ENCODE measurements around the gene IQGAP2.
"Not testable (repeated sequence)": the region's sequence is repeated elsewhere in the genome, so short reads cannot be mapped to it uniquely, and the experiment has no call there.

The IQGAP2 gene

DNA sequence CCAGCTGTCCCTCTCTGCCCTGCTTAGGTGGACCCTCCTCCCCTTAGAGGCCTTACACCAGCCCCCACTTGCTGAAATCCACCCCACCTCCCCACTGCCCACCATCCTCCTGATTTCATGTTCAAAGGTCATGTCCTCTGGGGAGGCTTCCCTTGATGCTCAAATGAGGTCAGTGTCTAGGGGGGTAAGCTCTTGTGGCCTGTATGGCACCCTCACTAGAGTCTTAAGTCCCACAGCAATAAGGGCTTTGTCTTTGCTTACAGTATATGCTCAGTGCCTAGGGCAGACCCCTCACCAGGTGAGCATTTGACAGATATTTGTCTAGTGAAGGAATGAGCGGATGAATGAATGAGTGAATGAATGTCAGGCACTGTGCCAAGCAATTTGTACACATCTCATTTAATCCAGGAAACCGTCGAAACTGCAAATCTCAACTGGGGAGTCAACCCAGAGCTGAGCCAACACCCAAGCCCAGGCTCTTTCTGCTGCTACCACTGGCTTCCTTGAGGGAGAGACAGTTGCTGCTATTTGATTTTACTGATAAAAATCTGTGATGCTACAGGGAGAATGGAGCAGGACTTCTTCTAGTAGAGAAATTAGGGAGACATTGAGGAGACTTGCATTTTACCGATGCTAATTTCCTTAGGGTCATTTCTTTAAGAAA lies 101.9 kb downstream of the IQGAP2 start:
- peaks cover 13% of the 10 kb centered on the region for H3K36me3 Mint-ChIP-seq
- H3K27ac Mint-ChIP-seq, result no peak overlapping the region
- H3K9me3 Mint-ChIP-seq, result no peaks in the 10 kb centered on the region
- H3K27me3 Mint-ChIP-seq, result no peaks in the 10 kb centered on the region
- H3K4me3 Mint-ChIP-seq, result no peak overlapping the region
- peaks cover 47% of the 10 kb centered on the region for H3K4me1 Mint-ChIP-seq

GRCh38 chr5:76513476-76513875 lies 110.4 kb downstream of the IQGAP2 start:
- Mint-ChIP-seq H3K36me3 (peaks cover 15% of the 10 kb centered on the region), H3K27ac (no peak overlapping the region), H3K4me1 (peaks cover 28% of the 10 kb centered on the region), H3K4me3 (no peak overlapping the region), H3K27me3 (no peaks in the 10 kb centered on the region), H3K9me3 (no peaks in the 10 kb centered on the region)

DNA sequence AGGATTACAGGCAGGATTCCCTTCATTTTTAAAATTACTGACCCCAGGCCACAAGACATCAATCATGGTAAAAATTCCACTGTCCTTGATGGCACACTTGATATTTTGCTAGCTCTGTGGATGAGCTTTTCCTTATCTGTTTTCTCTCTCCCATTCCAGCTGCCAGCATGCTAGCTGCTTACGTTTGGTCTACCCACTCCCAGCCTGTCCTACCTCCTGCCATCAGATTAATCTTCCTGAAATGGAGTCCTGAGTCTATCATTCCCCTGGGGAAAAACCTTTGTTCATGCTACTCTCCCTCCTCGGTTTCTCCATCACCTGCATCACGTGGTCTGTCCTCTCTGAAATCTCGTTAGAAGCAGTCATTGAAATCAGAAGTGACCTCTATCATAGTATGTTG lies 111.2 kb downstream of the IQGAP2 start:
- Mint-ChIP-seq H3K27me3 (no peaks in the 10 kb centered on the region), H3K4me1 (peaks cover 34% of the 10 kb centered on the region), H3K27ac (peak overlapping the region; percentile 48), H3K9me3 (no peaks in the 10 kb centered on the region), H3K36me3 (peaks cover 21% of the 10 kb centered on the region), H3K4me3 (no peak overlapping the region)

- H3K4me3 Mint-ChIP-seq, result no peak overlapping the region
- no peaks in the 10 kb centered on the region for H3K9me3 Mint-ChIP-seq
- H3K4me1 Mint-ChIP-seq, result peaks cover 38% of the 10 kb centered on the region
- H3K36me3 Mint-ChIP-seq, result peaks cover 22% of the 10 kb centered on the region
- H3K27ac Mint-ChIP-seq, result no peak overlapping the region
- H3K27me3 Mint-ChIP-seq, result no peaks in the 10 kb centered on the region
These were observed 111.6 kb downstream of the IQGAP2 start for GRCh38 chr5:76514713-76515112.

DNA sequence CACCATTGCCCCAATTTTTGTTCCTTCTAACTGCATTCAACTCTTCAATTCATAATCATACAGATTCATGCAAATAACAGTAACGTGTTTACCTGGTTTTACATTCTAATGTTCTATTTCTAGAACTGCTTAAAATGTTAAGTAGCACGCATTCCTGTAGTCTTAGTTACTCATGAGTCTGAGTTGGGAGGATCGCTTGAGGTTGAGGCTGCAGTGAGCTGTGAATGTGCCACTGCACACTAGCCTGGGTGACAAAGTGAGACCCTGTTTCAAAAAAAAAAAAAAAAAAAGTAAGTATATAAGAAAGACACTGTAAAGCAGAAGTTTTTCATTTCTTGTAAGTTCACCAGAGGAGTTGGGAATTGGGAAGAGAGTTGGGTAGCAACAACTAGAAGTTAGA lies 114.2 kb downstream of the IQGAP2 start:
- H3K4me1 Mint-ChIP-seq, result peaks cover 55% of the 10 kb centered on the region
- H3K4me3 Mint-ChIP-seq, result no peak overlapping the region
- no peaks in the 10 kb centered on the region for H3K9me3 Mint-ChIP-seq
- no peaks in the 10 kb centered on the region for H3K27me3 Mint-ChIP-seq
- H3K36me3 Mint-ChIP-seq, result peaks cover 25% of the 10 kb centered on the region
- no peak overlapping the region for H3K27ac Mint-ChIP-seq

- H3K9me3 Mint-ChIP-seq, H3K27me3 Mint-ChIP-seq, H3K4me3 Mint-ChIP-seq: not testable (repeated sequence)
- peak overlapping the region; percentile 46 for H3K27ac Mint-ChIP-seq
- peaks cover 64% of the 10 kb centered on the region for H3K4me1 Mint-ChIP-seq
- peaks cover 27% of the 10 kb centered on the region for H3K36me3 Mint-ChIP-seq
These were observed 115.2 kb downstream of the IQGAP2 start for GRCh38 chr5:76518246-76518645.

DNA sequence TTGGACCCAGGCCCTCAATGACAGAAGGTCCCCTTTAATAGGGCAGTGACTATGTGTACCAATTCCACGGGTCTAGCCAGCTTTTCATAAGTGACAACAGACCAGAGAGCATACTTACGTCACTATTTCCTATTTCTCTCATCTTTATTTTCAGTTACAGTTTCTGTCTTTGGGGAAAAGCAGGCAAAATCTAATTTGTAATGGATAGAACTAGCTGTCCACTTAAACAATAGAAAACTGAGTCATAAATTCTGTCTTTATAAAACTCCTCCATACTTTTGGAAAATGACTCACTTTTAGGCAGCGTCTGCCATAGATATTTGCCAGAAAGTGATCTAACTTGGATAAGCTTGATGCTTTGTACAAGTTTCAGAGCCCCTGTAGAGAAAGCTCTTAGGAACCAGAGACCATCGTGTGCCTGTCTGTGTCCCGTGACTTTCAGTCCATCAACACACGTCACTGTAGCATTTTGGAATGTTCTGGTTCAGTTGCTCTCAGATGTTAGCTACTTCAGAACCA lies 118.2 kb downstream of the IQGAP2 start:
- Mint-ChIP-seq H3K36me3 (peaks cover 19% of the 10 kb centered on the region), H3K27ac (peak overlapping the region; percentile 98), H3K4me1 (peaks cover 78% of the 10 kb centered on the region), H3K4me3 (peak overlapping the region; percentile 62), H3K27me3 (no peaks in the 10 kb centered on the region), H3K9me3 (no peaks in the 10 kb centered on the region)

DNA sequence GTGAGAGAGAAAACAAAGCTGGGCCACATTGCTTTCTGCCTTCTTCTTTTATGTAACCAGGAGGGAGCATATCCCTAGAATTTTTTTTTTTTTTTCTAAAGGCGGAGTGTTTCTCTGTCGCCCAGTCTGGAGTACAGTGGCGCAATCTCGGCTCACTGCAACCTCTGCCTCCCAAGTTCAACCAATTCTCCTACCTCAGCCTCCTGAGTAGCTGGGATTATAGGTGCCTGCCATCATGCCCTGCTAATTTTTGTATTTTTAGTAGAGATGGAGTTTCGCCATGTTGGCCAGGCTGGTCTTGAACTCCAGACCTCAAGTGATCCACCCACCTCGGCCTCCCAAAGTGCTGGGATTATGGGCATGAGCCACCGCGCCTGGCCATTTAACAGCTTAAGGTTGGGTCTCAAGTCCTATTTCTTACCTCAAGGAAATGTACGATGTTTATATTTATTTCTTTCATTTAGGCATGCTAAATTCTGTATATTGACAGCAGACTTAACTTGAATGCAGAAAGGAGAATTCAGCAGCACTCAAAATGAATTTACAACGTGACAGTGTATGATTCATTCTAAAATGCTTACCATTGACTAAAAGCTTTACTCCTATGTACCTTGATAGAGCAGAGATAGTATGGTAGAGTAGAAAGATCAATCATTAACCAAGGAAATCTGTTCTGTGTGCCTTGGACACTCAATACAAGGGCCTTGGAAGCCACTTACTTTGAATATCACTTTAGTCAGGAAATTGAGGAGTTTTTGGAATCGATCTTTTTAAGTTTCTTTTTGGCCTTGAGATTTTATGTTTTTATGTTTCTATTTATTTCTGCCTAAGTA lies 119.2 kb downstream of the IQGAP2 start:
- Mint-ChIP-seq H3K4me1 (peaks cover 84% of the 10 kb centered on the region), H3K27me3 (no peaks in the 10 kb centered on the region), H3K27ac (peak overlapping the region; percentile 98), H3K36me3 (peaks cover 16% of the 10 kb centered on the region), H3K4me3 (peak overlapping the region; percentile 15), H3K9me3 (no peaks in the 10 kb centered on the region)

DNA sequence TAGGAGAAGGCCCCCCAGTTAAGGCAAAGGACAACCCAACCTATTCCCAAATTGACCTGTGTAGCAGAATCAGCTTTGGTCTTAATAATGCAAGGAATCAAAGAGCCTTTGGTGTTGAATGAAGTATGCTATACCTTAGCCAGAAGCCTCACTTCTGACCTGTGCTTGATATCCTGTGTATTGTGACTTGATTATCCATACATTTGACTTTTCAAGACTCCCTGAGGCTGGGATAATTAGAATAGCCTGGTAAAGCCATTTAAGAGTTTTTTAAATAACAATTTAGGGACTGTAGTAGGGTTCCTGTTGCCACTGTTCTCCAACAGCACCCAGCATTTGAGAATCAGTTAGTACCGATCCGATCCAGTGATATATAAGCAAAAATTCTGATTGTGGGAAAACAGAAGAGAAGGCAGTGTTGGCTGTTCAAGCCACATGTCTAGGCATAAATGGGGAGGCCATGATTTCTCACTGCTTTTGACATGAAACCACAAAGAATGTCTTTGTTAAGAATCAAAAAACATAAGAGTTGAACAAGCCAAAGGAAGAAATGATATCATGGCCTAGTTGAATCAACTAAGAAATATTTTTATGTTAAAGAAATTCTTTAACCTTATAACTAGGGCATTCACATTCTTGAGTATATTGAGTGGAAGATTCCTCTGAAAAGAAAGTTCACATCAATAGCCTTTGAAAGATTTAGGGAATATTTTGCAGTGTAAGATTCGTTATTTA lies 121.2 kb downstream of the IQGAP2 start:
- Mint-ChIP-seq H3K4me1 (peaks cover 85% of the 10 kb centered on the region), H3K9me3 (peaks cover 5% of the 10 kb centered on the region), H3K27ac (peak overlapping the region; percentile 68), H3K27me3 (no peaks in the 10 kb centered on the region), H3K36me3 (peaks cover 7% of the 10 kb centered on the region), H3K4me3 (no peak overlapping the region)

DNA sequence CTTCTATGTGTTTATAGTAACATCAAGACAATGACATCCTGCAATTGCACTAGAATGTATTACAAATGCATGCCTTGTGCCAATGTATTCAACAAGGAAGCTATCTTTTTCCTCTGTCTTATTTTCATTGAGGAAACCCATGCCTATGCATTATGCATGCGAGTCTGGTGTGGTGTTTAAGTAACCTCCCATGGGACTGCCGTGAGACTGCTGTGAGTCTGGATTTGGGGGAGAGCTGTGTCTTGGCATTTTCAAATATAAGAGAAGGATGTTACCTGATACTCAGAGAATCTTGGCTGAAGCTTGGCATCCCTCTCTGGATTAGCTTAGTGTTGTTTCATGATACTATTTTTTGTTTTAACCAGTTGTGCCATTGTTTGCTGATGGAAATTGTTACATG lies 121.8 kb downstream of the IQGAP2 start:
- peaks cover 80% of the 10 kb centered on the region for H3K4me1 Mint-ChIP-seq
- no peaks in the 10 kb centered on the region for H3K27me3 Mint-ChIP-seq
- H3K9me3 Mint-ChIP-seq, result peaks cover 5% of the 10 kb centered on the region
- H3K36me3 Mint-ChIP-seq, result peaks cover 6% of the 10 kb centered on the region
- peak overlapping the region; percentile 77 for H3K27ac Mint-ChIP-seq
- no peak overlapping the region for H3K4me3 Mint-ChIP-seq

- Mint-ChIP-seq H3K4me3 (no peak overlapping the region), H3K27me3 (no peaks in the 10 kb centered on the region), H3K36me3 (peaks cover 4% of the 10 kb centered on the region), H3K4me1 (peaks cover 80% of the 10 kb centered on the region), H3K9me3 (peaks cover 5% of the 10 kb centered on the region), H3K27ac (no peak overlapping the region)
These were observed 122.9 kb downstream of the IQGAP2 start for GRCh38 chr5:76525956-76526355.

- Mint-ChIP-seq H3K9me3 (peaks cover 5% of the 10 kb centered on the region), H3K4me1 (peaks cover 75% of the 10 kb centered on the region), H3K27ac (no peak overlapping the region), H3K4me3 (no peak overlapping the region), H3K27me3 (no peaks in the 10 kb centered on the region), H3K36me3 (peaks cover 2% of the 10 kb centered on the region)
These were observed 124.0 kb downstream of the IQGAP2 start for GRCh38 chr5:76526950-76527583.

DNA sequence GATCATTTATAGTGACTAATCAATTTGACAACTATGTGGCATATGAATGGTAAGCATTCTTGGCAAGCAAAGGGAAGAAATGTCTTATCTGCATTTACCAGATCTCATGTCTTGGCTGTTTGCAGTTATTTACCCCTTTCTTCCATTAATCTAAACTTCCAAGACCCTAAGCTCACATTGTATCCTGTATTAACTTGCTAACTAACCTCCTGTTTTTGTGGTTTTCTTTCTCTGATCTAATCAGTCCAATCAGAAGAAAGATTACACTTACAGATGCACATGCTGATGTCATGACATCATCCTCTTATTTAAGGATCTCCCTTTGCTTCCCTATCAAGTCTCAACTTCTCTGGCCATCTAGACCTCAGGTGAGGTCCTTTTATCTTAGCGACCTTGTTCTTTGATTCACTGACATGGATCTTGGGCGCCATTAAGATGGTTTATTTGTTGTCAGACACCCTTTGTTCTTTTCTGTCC lies 124.6 kb downstream of the IQGAP2 start:
- H3K27ac Mint-ChIP-seq, result no peak overlapping the region
- peaks cover 69% of the 10 kb centered on the region for H3K4me1 Mint-ChIP-seq
- H3K36me3 Mint-ChIP-seq, result peaks cover under 1% of the 10 kb centered on the region
- peaks cover 5% of the 10 kb centered on the region for H3K9me3 Mint-ChIP-seq
- H3K27me3 Mint-ChIP-seq, result no peaks in the 10 kb centered on the region
- no peak overlapping the region for H3K4me3 Mint-ChIP-seq

DNA sequence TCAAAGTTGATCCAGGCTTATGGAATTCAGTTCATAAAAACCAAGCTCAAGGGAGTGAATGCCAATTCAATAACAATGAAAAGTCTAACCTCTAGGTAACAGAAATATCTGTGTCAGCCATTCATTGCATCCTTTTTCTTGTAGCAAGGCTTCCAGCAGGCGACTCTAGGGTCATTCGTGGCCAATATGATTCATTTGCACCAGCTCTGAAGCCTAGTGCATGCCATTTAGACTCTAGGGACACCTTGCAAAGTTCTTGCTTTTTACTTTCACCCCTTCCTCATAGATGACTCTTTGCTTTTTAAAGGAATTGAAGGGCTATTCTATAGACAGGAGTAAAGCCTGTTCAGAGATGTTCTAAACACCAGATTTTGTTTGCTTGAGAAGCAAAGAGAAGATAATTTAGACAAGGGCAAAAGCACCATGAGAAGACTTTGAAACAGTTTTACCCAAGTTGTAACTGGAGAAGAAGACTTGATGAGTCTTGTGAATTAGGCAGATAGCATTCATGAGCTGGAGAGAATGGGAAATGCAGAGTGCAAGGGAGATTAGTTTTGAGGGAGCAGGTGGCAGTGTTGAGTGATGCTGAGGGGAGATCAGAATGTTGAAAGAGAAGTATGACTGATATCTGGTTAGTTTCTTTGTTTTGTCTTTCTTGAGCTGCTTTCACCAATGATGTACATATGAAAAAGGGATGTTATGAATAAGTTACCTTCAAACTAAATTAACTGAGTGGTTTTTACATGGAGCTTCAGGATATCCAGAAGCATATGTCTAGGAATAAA lies 125.7 kb downstream of the IQGAP2 start:
- Mint-ChIP-seq H3K27ac (peak overlapping the region; percentile 61), H3K4me1 (peaks cover 63% of the 10 kb centered on the region), H3K9me3 (peaks cover 5% of the 10 kb centered on the region), H3K4me3 (peak overlapping the region; percentile 28), H3K27me3 (no peaks in the 10 kb centered on the region), H3K36me3 (peaks cover 2% of the 10 kb centered on the region)
